ENCODE results near the gene SLC6A11.

Gene SLC6A11

GRCh38 chr3:10890665-10891064 is 74.6 kb downstream of the SLC6A11 start:
- DNase-seq, result no peak

- no peak for DNase-seq
Measured at GRCh38 chr3:10892622-10893021, 76.6 kb downstream of the SLC6A11 start.

- no peak for DNase-seq
Measured at GRCh38 chr3:10901296-10901945, 85.4 kb downstream of the SLC6A11 start.

GRCh38 chr3:10907262-10907661 is 91.2 kb downstream of the SLC6A11 start:
- DNase-seq, result no peak

GRCh38 chr3:10910367-10910766 is 94.3 kb downstream of the SLC6A11 start:
- no peak for DNase-seq

GRCh38 chr3:10911350-10912002 is 95.4 kb downstream of the SLC6A11 start:
- no peak for DNase-seq

- DNase-seq, result no peak
Measured at GRCh38 chr3:10912786-10913185, 96.8 kb downstream of the SLC6A11 start.

GRCh38 chr3:10915376-10915775 is 99.3 kb downstream of the SLC6A11 start:
- DNase-seq, result no peak

- DNase-seq, result no peak
Measured at GRCh38 chr3:10917176-10917575, 101.1 kb downstream of the SLC6A11 start.

- no peak for DNase-seq
Measured at GRCh38 chr3:10918011-10918410, 102.0 kb downstream of the SLC6A11 start.

- no peak for DNase-seq
Measured at GRCh38 chr3:10919636-10920035, 103.6 kb downstream of the SLC6A11 start.

GRCh38 chr3:10925436-10926255 is 109.6 kb downstream of the SLC6A11 start:
- DNase-seq, result no peak

GRCh38 chr3:10926256-10926810 is 110.3 kb downstream of the SLC6A11 start:
- no peak for DNase-seq

- no peak for DNase-seq
Measured at GRCh38 chr3:10926811-10927521, 110.9 kb downstream of the SLC6A11 start.

- no peak for DNase-seq
Measured at GRCh38 chr3:10927551-10927950, 111.5 kb downstream of the SLC6A11 start.

- no peak for DNase-seq
Measured at GRCh38 chr3:10928407-10928960, 112.5 kb downstream of the SLC6A11 start.

GRCh38 chr3:10928961-10929471 is 113.0 kb downstream of the SLC6A11 start:
- DNase-seq, result no peak

- DNase-seq, result no peak
Measured at GRCh38 chr3:10929978-10930665, 114.1 kb downstream of the SLC6A11 start.

GRCh38 chr3:10930666-10931040 is 114.6 kb downstream of the SLC6A11 start:
- no peak for DNase-seq

- DNase-seq, result no peak
Measured at GRCh38 chr3:10932596-10932995, 116.6 kb downstream of the SLC6A11 start.

GRCh38 chr3:10933021-10933420 is 117.0 kb downstream of the SLC6A11 start:
- DNase-seq, result no peak

- no peak for DNase-seq
Measured at GRCh38 chr3:10933470-10933804, 117.4 kb downstream of the SLC6A11 start.
